Testis (tissue), 2 donors: Measurements from ENCODE around the gene PAPOLA.

Experiments
- CTCF ChIP-seq, 3 experiments: fragments of 450-650 bp in 2 of 3; fragments of 200-600 bp in 1 of 3; sonication (generic) in 1 of 3; IDR thresholded peaks; one replicate each; pipeline ENCODE4 v1.5.1; 2016 to 2019; ENCODE audit warnings: antibody characterized with exemption in 3 of 3, mild to moderate bottlenecking in 2 of 3, moderate library complexity in 1 of 3
- POLR2A ChIP-seq: fragments of 450-650 bp; IDR thresholded peaks from one replicate; pipeline ENCODE4 v1.6.1; 2017; ENCODE audit warnings: antibody characterized with exemption, mild to moderate bottlenecking, moderate library complexity

- TF ChIP-seq POLR2A (no peak), CTCF (IDR thresholded peaks at IDR 0.05) (no peak)
Observed at GRCh38 chr14:96598332-96598928, 96.2 kb downstream of the PAPOLA start.
